A549 treated with CpdA at 1 μM for 4 hours (cell line): ENCODE data around the gene TRIM49C. TPM values are rescaled to one million over a fixed set of nuclear protein-coding genes. Genes with fewer than 3 reads are reported as not detected.

Source experiments
- total RNA-seq: library from RNA; stranded (reverse); fragments of 200-300 nt; extraction: Qiagen RNA extraction; gene quantifications from 5 replicates; pipeline ENCODE4 v1.2.3, GENCODE V29; 2022; ENCODE audit warnings: low read depth

Gene TRIM49C, protein sequence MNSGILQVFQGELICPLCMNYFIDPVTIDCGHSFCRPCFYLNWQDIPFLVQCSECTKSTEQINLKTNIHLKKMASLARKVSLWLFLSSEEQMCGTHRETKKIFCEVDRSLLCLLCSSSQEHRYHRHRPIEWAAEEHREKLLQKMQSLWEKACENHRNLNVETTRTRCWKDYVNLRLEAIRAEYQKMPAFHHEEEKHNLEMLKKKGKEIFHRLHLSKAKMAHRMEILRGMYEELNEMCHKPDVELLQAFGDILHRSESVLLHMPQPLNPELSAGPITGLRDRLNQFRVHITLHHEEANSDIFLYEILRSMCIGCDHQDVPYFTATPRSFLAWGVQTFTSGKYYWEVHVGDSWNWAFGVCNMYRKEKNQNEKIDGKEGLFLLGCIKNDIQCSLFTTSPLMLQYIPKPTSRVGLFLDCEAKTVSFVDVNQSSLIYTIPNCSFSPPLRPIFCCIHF
- total RNA-seq, result not detected in 5 replicates

DNA sequence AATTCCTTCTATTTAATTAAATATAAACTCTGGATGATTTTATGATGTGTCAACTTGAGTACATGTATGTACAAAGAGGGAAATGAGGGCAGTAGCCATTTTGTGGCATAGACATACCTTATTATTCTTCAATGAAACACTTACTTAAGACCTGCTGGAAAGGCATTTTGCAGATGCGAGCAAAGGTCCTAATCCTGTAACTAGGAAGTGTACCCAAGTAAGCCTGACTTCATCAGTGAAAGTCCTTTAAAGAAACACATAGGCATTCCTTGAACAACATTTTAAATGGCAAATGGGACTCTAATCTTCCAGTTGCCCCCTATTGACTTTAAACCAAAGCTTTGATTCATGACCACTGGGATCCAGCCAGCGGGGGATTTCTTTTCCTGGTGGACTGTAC is at the start of gene TRIM49C:
Gene TRIM49C, plus strand, starts transcription at position 301 of the 400 bp plus-strand sequence. CDS start 4,106 bp downstream, outside the sequence.

DNA sequence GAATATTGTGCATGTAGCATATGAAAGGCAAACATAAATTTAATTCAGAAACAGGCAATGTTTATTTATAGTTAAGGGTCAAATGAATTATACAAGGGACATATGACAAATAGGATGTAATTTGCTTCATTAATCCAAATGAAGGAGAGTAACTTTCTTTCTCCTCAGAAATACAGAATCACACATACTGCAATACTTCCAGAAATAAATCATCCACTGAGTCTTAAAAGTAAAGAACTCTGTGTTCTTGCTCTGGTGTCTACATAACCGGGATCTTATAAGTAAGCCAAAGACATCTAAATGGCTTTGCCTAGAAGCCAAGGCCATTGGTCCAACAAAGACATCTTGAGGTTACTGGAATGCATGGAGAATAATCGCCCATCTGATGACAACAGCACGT is 54.7 kb downstream of the TRIM49C start, which contains the start of gene UBTFL1:
Gene UBTFL1, plus strand, starts transcription at position 301 of the 400 bp plus-strand sequence. Its CDS starts 0 bp downstream, at position 301.

Other genes starting within 250 kb of the TRIM49C start
- not detected in 5 replicates for gene TRIM49, start 222.5 kb upstream of the TRIM49C start, total RNA-seq
- not detected in 5 replicates for gene TRIM64B, start 152.6 kb upstream of the TRIM49C start, total RNA-seq
- not detected in 5 replicates for gene TRIM49D1, start 108.9 kb upstream of the TRIM49C start, total RNA-seq
- gene TRIM49D2, start 107.0 kb upstream of the TRIM49C start, total RNA-seq, result not detected in 5 replicates
- gene TRIM64, start 65.1 kb upstream of the TRIM49C start, total RNA-seq, result not detected in 5 replicates
- gene UBTFL1, start 54.8 kb downstream of the TRIM49C start, total RNA-seq, result not detected in 5 replicates
- gene NAALAD2, start 103.6 kb downstream of the TRIM49C start, total RNA-seq, result not detected in 5 replicates
- 97.1 to 131 TPM (median 109 TPM) in 5 replicates for gene CHORDC1, start 191.9 kb downstream of the TRIM49C start, total RNA-seq